ENCODE results near the gene MLANA. TPM values are rescaled to one million over a fixed set of nuclear protein-coding genes. Genes with fewer than 3 reads are reported as not detected.

MLANA gene
- polyA plus RNA-seq, 1 donor (not counting 4 experiments of a cell fraction or from before 2014, with no cell fraction given), result not detected

DNA sequence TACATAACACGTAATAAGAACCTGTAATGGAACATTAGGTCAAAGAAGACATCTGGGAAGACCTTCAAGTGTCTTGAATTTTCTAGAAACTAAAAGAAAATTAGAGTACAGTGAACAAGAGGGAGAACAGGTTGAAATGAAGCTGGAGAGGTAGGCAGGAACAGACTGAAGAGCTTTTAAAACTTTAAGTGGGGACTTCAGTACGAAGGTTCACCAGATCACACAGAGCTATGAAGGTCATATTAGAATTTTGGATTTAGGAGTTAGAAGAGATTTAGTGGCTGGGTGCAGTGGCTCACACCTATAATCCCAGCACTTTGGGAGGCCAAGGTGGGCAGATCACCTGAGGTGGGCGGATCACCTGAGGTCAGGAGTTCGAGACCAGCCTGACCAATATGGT lies 26.6 kb downstream of the MLANA start:
- no peaks in the 10 kb centered on the region for H3K79me2 ChIP-seq (ENCODE audit: control insufficient read depth, insufficient read depth, low read length)
- no peak overlapping the region for H3K4me2 ChIP-seq (ENCODE audit: control insufficient read depth, extremely low read depth, insufficient read depth, low read depth, low read length)
- TF ChIP-seq, protein P1, sequence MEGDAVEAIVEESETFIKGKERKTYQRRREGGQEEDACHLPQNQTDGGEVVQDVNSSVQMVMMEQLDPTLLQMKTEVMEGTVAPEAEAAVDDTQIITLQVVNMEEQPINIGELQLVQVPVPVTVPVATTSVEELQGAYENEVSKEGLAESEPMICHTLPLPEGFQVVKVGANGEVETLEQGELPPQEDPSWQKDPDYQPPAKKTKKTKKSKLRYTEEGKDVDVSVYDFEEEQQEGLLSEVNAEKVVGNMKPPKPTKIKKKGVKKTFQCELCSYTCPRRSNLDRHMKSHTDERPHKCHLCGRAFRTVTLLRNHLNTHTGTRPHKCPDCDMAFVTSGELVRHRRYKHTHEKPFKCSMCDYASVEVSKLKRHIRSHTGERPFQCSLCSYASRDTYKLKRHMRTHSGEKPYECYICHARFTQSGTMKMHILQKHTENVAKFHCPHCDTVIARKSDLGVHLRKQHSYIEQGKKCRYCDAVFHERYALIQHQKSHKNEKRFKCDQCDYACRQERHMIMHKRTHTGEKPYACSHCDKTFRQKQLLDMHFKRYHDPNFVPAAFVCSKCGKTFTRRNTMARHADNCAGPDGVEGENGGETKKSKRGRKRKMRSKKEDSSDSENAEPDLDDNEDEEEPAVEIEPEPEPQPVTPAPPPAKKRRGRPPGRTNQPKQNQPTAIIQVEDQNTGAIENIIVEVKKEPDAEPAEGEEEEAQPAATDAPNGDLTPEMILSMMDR (optimal IDR thresholded peaks at IDR 0.05 in 1 of 3, IDR thresholded peaks at IDR 0.05 in 1 of 3, conservative IDR thresholded peaks at IDR 0.05 in 1 of 3; ENCODE audit: extremely low read depth in 1 of 3, insufficient read depth in 2 of 3, low read length in 3 of 3), result no peak
- TF ChIP-seq EZH2 (IDR thresholded peaks at IDR 0.05; ENCODE audit: low read length), result no peak
- no peaks in the 10 kb centered on the region for H4K20me1 ChIP-seq (ENCODE audit: control insufficient read depth, extremely low read depth, insufficient read depth, low read length)
- H2AFZ ChIP-seq (ENCODE audit: control insufficient read depth, low read length), result no peak overlapping the region
- no peaks in the 10 kb centered on the region for H3K9me3 ChIP-seq (ENCODE audit: control insufficient read depth, low read depth, low read length)
- DNase-seq (ENCODE audit: low read depth, low spot score) (no peak), FAIRE-seq (no peak)
- H3K9ac ChIP-seq (ENCODE audit: control insufficient read depth, extremely low read depth, insufficient read depth, low read length), result no peak overlapping the region
- H3K27ac ChIP-seq (ENCODE audit: control insufficient read depth, insufficient read depth, low read length), result no peak overlapping the region
- H3K36me3 ChIP-seq (ENCODE audit: control insufficient read depth in 2 of 2, extremely low read depth in 1 of 2, insufficient read depth in 2 of 2, low read length in 2 of 2), result peaks cover 5 to 6% of the 10 kb centered on the region in 2 experiments
- dilution Hi-C loops (cut with MboI; ENCODE audit: extremely low pct_ligation_motif_present, low sequenced_read_pairs), result no loop called here
- H3K27me3 ChIP-seq (ENCODE audit: control insufficient read depth, extremely low read depth, insufficient read depth, low read length), result no peaks in the 10 kb centered on the region
- no peaks in the 10 kb centered on the region for H3K4me1 ChIP-seq (ENCODE audit: control insufficient read depth, extremely low read depth, insufficient read depth, low read length)
- no peaks in the 10 kb centered on the region for H3K9me1 ChIP-seq (ENCODE audit: control insufficient read depth, extremely low read depth, insufficient read depth, low read length)
- H3K4me3 ChIP-seq (ENCODE audit: control insufficient read depth in 2 of 3, extremely low read depth in 1 of 3, insufficient read depth in 2 of 3, low read depth in 1 of 3, low read length in 3 of 3), result no peak overlapping the region

DNA sequence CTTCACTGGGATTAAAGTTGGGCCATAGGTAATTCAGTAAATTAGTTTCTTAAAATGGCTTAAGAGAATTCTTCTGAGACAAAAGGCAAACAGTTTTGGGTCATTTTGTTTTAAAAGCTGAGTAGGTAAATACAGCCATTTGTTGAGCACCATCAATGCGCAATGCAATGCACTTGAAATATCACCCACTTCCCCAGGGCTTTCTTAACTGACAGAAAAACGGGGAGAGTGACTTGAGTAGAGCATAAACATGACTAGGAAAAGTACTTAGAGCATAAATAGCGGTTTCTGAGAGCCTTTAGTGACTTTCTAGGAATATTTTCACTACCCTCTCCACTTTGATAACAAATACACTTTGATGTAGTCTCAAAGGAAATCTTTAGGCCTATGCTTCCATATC lies 27.2 kb downstream of the MLANA start:
- Histone ChIP-seq H3K36me3 (ENCODE audit: control insufficient read depth in 2 of 2, extremely low read depth in 1 of 2, insufficient read depth in 2 of 2, low read length in 2 of 2) (peaks cover 9 to 10% of the 10 kb centered on the region in 2 experiments), H3K4me2 (ENCODE audit: control insufficient read depth, extremely low read depth, insufficient read depth, low read depth, low read length) (no peak overlapping the region), H3K9me3 (ENCODE audit: control insufficient read depth, low read depth, low read length) (no peaks in the 10 kb centered on the region), H2AFZ (ENCODE audit: control insufficient read depth, low read length) (no peak overlapping the region), H3K79me2 (ENCODE audit: control insufficient read depth, insufficient read depth, low read length) (no peaks in the 10 kb centered on the region), H3K27ac (ENCODE audit: control insufficient read depth, insufficient read depth, low read length) (no peak overlapping the region), H3K27me3 (ENCODE audit: control insufficient read depth, extremely low read depth, insufficient read depth, low read length) (no peaks in the 10 kb centered on the region), H3K9me1 (ENCODE audit: control insufficient read depth, extremely low read depth, insufficient read depth, low read length) (no peaks in the 10 kb centered on the region), H3K9ac (ENCODE audit: control insufficient read depth, extremely low read depth, insufficient read depth, low read length) (no peak overlapping the region), H3K4me1 (ENCODE audit: control insufficient read depth, extremely low read depth, insufficient read depth, low read length) (no peaks in the 10 kb centered on the region), H3K4me3 (ENCODE audit: control insufficient read depth in 2 of 3, extremely low read depth in 1 of 3, insufficient read depth in 2 of 3, low read depth in 1 of 3, low read length in 3 of 3) (no peak overlapping the region), H4K20me1 (ENCODE audit: control insufficient read depth, extremely low read depth, insufficient read depth, low read length) (no peaks in the 10 kb centered on the region)
- DNase-seq (ENCODE audit: low read depth, low spot score) (no peak), FAIRE-seq (no peak)
- TF ChIP-seq, protein P1 (optimal IDR thresholded peaks at IDR 0.05 in 1 of 3, IDR thresholded peaks at IDR 0.05 in 1 of 3, conservative IDR thresholded peaks at IDR 0.05 in 1 of 3; ENCODE audit: extremely low read depth in 1 of 3, insufficient read depth in 2 of 3, low read length in 3 of 3), result no peak
- no peak for TF ChIP-seq EZH2 (IDR thresholded peaks at IDR 0.05; ENCODE audit: low read length)
- dilution Hi-C loops (cut with MboI; ENCODE audit: extremely low pct_ligation_motif_present, low sequenced_read_pairs), result no loop called here

All from keratinocyte (primary cell).